Colonic mucosa (tissue), 4 donors: ENCODE data around the gene LAD1. TPM values are rescaled to one million over a fixed set of nuclear protein-coding genes. Genes with fewer than 3 reads are reported as not detected.

Experiments used
- DNase-seq: peaks from one replicate; pipeline ENCODE4 v3.0.0-alpha.2; 2020
- H3K27ac ChIP-seq: fragments of 200-600 bp; one replicate; pipeline ENCODE4 v1.8.0; 2021
- H3K27me3 ChIP-seq: fragments of 200-600 bp; one replicate; pipeline ENCODE4 v1.8.0; 2021
- H3K36me3 ChIP-seq: fragments of 200-600 bp; one replicate; pipeline ENCODE4 v1.8.0; 2021
- H3K4me1 ChIP-seq: fragments of 200-600 bp; one replicate; pipeline ENCODE4 v1.8.0; 2021; ENCODE audit warnings: mild to moderate bottlenecking
- H3K4me3 ChIP-seq: fragments of 200-600 bp; one replicate; pipeline ENCODE4 v1.8.0; 2021
- H3K9ac ChIP-seq, 2 donors: one replicate each; pipeline ENCODE4 v1.7.0; 2013; ENCODE audit warnings: control low read depth in 2 of 2, low read depth in 2 of 2, low read length in 2 of 2
- H3K9me3 ChIP-seq: fragments of 200-600 bp; one replicate; pipeline ENCODE4 v1.8.0; 2021
- CTCF ChIP-seq: fragments of 200-600 bp; IDR thresholded peaks from one replicate; pipeline ENCODE4 v1.8.0; 2022; ENCODE audit warnings: antibody characterized with exemption, mild to moderate bottlenecking
- intact Hi-C: fragments of 100-400 bp; cut with DNase I; formaldehyde crosslinking; loops from one replicate; pipeline ENCODE4 v1.14.1; 2022
- total RNA-seq, 2 donors: library from RNA; stranded (reverse); fragmentation: NEBNext Ultra II Directional in 1 of 2; extraction: Animal tissue kit (Norgen Biotek cat#: 25700) in 1 of 2; gene quantifications; one replicate each; pipeline ENCODE4 v1.2.1, GENCODE V29; 2021
- donor health status: healthy.
- donor health status: DM: no; HTN: no; CAD: no.
- donor health status: DM: no; HTN: no; CAD: no.

The LAD1 gene
- total RNA-seq, 2 donors from 2014 or later, result 160 to 280 TPM

DNA sequence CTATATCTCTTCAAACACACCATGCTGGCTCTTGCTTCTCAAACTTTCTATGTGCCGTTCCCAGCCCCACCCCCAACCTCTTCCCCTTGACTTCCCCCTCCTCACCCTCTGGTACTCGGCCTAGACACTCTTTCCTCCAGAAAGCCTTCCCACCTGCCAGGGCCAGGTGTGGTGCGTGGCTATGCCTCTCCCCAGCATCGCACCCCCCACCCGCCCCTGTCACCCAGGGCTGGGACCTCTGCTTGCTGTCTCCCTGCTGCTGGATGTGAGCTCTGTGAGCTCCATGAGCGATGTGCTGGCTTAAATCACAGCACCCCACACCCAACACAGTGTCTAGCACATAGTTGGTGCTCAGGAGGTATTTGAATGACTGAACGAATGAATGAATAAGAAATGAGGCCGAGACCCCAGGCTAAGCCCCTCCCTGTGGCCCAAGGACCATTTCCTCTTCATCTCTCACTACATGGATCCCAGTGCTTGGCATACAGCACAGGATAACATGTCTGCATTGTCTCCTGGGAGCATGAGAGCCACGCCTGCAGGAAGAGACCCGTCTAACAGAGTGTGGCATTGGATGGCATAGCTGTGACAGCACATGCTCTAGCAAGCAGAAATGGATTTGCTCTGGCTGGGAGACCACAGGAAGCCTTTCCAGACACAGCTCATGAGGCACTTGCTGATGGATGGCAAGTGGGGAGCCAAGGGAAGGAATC, 41.3 kb downstream of the LAD1 start:
- DNase-seq, result no peak
- Histone ChIP-seq H3K27me3 (no peaks in the 10 kb centered on the region), H3K4me3 (no peak overlapping the region), H3K4me1 (no peaks in the 10 kb centered on the region), H3K36me3 (no peaks in the 10 kb centered on the region), H3K9me3 (no peaks in the 10 kb centered on the region), H3K9ac (no peak overlapping the region), H3K27ac (no peak overlapping the region)
- intact Hi-C loops, result no loop called here
- no peak for TF ChIP-seq CTCF

GRCh38 chr1:201357211-201357610, 41.9 kb downstream of the LAD1 start:
- no peak for DNase-seq
- no peaks in the 10 kb centered on the region for H3K36me3 ChIP-seq
- H3K27me3 ChIP-seq, result no peaks in the 10 kb centered on the region
- intact Hi-C loops, result no loop called here
- no peak overlapping the region for H3K27ac ChIP-seq
- H3K9me3 ChIP-seq, result no peaks in the 10 kb centered on the region
- no peak for TF ChIP-seq CTCF
- H3K4me3 ChIP-seq, result no peak overlapping the region
- H3K4me1 ChIP-seq, result no peaks in the 10 kb centered on the region
- no peak overlapping the region for H3K9ac ChIP-seq

GRCh38 chr1:201356701-201357100, 42.4 kb downstream of the LAD1 start:
- no peaks in the 10 kb centered on the region for H3K4me1 ChIP-seq
- intact Hi-C loops, result no loop called here

GRCh38 chr1:201356236-201356635, 42.9 kb downstream of the LAD1 start:
- H3K27me3 ChIP-seq, result no peaks in the 10 kb centered on the region
- H3K9me3 ChIP-seq, result no peaks in the 10 kb centered on the region
- no peak overlapping the region for H3K4me3 ChIP-seq
- H3K4me1 ChIP-seq, result no peaks in the 10 kb centered on the region
- no peaks in the 10 kb centered on the region for H3K36me3 ChIP-seq
- H3K27ac ChIP-seq, result no peak overlapping the region
- TF ChIP-seq CTCF, result no peak
- intact Hi-C loops, result no loop called here
- no peak for DNase-seq
- no peak overlapping the region for H3K9ac ChIP-seq

More at GRCh38 chr1:201356701-201357100, 42.4 kb downstream of the LAD1 start:
- Histone ChIP-seq H3K9ac (no peak overlapping the region), H3K27ac (no peak overlapping the region), H3K36me3 (no peaks in the 10 kb centered on the region), H3K27me3 (no peaks in the 10 kb centered on the region), H3K4me3 (no peak overlapping the region), H3K9me3 (no peaks in the 10 kb centered on the region)
- no peak for DNase-seq
- TF ChIP-seq CTCF, result no peak

GRCh38 chr1:201355471-201355870, 43.7 kb downstream of the LAD1 start:
- intact Hi-C loops, result no loop called here
- Histone ChIP-seq H3K4me1 (no peaks in the 10 kb centered on the region), H3K9ac (no peak overlapping the region), H3K36me3 (no peaks in the 10 kb centered on the region), H3K9me3 (no peaks in the 10 kb centered on the region), H3K4me3 (no peak overlapping the region), H3K27me3 (no peaks in the 10 kb centered on the region), H3K27ac (no peak overlapping the region)
- DNase-seq, result no peak
- no peak for TF ChIP-seq CTCF
